ENCODE data around the gene NR1H3.
A peak's percentile ranks its signal among the peaks of the same experiment; 100 is the strongest.

Gene NR1H3

GRCh38 chr11:47267876-47268275 lies 10.1 kb downstream of the NR1H3 start:
- Histone ChIP-seq H3K79me2 (ENCODE audit: insufficient read depth, low read length) (peaks cover 25% of the 10 kb centered on the region), H3K4me2 (ENCODE audit: low read depth, low read length, poor library complexity, severe bottlenecking) (no peak overlapping the region), H3K27ac (ENCODE audit: low read depth, low read length) (no peak overlapping the region), H3K27me3 (ENCODE audit: low read length) (no peaks in the 10 kb centered on the region), H3K36me3 (ENCODE audit: low read length) (no peaks in the 10 kb centered on the region), H3K9me2 (replicated peaks; ENCODE audit: insufficient read depth, low read length) (no peaks in the 10 kb centered on the region), H3K9ac (ENCODE audit: low read length) (no peak overlapping the region), H3F3A (ENCODE audit: insufficient read depth) (peaks cover 24% of the 10 kb centered on the region), H3K4me3 (ENCODE audit: insufficient read depth, low read length, poor library complexity, severe bottlenecking) (no peak overlapping the region), H4K20me1 (ENCODE audit: low read depth, low read length) (peaks cover 13% of the 10 kb centered on the region; the same call in 1 of the 2 replicates), H3K9me3 (ENCODE audit: insufficient read depth, low read length) (no peaks in the 10 kb centered on the region), H2AFZ (ENCODE audit: low read depth, low read length, severe bottlenecking) (no peak overlapping the region)
- no peak for TF ChIP-seq CTCF (IDR thresholded peaks at IDR 0.05; ENCODE audit: insufficient read depth, low read length, poor library complexity, severe bottlenecking)
- TF ChIP-seq EZH2phosphoT487 (conservative IDR thresholded peaks at IDR 0.05; ENCODE audit: low read length): no peak

GRCh38 chr11:47268448-47269001 lies 10.7 kb downstream of the NR1H3 start:
- no peak for TF ChIP-seq CTCF (IDR thresholded peaks at IDR 0.05; ENCODE audit: insufficient read depth, low read length, poor library complexity, severe bottlenecking)
- no peak for TF ChIP-seq EZH2phosphoT487 (conservative IDR thresholded peaks at IDR 0.05; ENCODE audit: low read length)

GRCh38 chr11:47269002-47269828 lies 11.4 kb downstream of the NR1H3 start:
- Histone ChIP-seq H2AFZ (ENCODE audit: low read depth, low read length, severe bottlenecking) (peak overlapping the region; percentile 38), H3K9me2 (replicated peaks; ENCODE audit: insufficient read depth, low read length) (no peaks in the 10 kb centered on the region), H3K27me3 (ENCODE audit: low read length) (no peaks in the 10 kb centered on the region), H3K9me3 (ENCODE audit: insufficient read depth, low read length) (no peaks in the 10 kb centered on the region), H3K9ac (ENCODE audit: low read length) (peak overlapping the region; percentile 65), H3K27ac (ENCODE audit: low read depth, low read length) (peak overlapping the region; percentile 70), H4K20me1 (ENCODE audit: low read depth, low read length) (peaks cover 13% of the 10 kb centered on the region; the same call in 1 of the 2 replicates), H3K4me2 (ENCODE audit: low read depth, low read length, poor library complexity, severe bottlenecking) (peak overlapping the region; percentile 74), H3F3A (ENCODE audit: insufficient read depth) (peaks cover 24% of the 10 kb centered on the region), H3K4me3 (ENCODE audit: insufficient read depth, low read length, poor library complexity, severe bottlenecking) (peak overlapping the region; percentile 76), H3K36me3 (ENCODE audit: low read length) (no peaks in the 10 kb centered on the region), H3K79me2 (ENCODE audit: insufficient read depth, low read length) (peaks cover 37% of the 10 kb centered on the region)
- TF ChIP-seq EZH2phosphoT487 (conservative IDR thresholded peaks at IDR 0.05; ENCODE audit: low read length) (no peak), CTCF (IDR thresholded peaks at IDR 0.05; ENCODE audit: insufficient read depth, low read length, poor library complexity, severe bottlenecking) (no peak)

More at GRCh38 chr11:47268448-47269001, 10.7 kb downstream of the NR1H3 start:
- H3K27ac ChIP-seq (ENCODE audit: low read depth, low read length): no peak overlapping the region
- H3K9me2 ChIP-seq (replicated peaks; ENCODE audit: insufficient read depth, low read length): no peaks in the 10 kb centered on the region
- H3K79me2 ChIP-seq (ENCODE audit: insufficient read depth, low read length): peaks cover 31% of the 10 kb centered on the region
- H2AFZ ChIP-seq (ENCODE audit: low read depth, low read length, severe bottlenecking): no peak overlapping the region
- H3K27me3 ChIP-seq (ENCODE audit: low read length): no peaks in the 10 kb centered on the region
- H3K9ac ChIP-seq (ENCODE audit: low read length): no peak overlapping the region
- no peak overlapping the region for H3K4me3 ChIP-seq (ENCODE audit: insufficient read depth, low read length, poor library complexity, severe bottlenecking)
- H3K9me3 ChIP-seq (ENCODE audit: insufficient read depth, low read length): no peaks in the 10 kb centered on the region
- H4K20me1 ChIP-seq (ENCODE audit: low read depth, low read length): peaks cover 13% of the 10 kb centered on the region; the same call in 1 of the 2 replicates
- no peak overlapping the region for H3K4me2 ChIP-seq (ENCODE audit: low read depth, low read length, poor library complexity, severe bottlenecking)
- H3K36me3 ChIP-seq (ENCODE audit: low read length): no peaks in the 10 kb centered on the region
- peaks cover 24% of the 10 kb centered on the region for H3F3A ChIP-seq (ENCODE audit: insufficient read depth)

Data from SU-DHL-6 (cell line).